ENCODE measurements around the gene NR2C2. TPM values are rescaled to one million over a fixed set of nuclear protein-coding genes. Genes with fewer than 3 reads are reported as not detected.

Gene NR2C2
- polyA plus RNA-seq, 1 donor: 51.0 TPM

DNA sequence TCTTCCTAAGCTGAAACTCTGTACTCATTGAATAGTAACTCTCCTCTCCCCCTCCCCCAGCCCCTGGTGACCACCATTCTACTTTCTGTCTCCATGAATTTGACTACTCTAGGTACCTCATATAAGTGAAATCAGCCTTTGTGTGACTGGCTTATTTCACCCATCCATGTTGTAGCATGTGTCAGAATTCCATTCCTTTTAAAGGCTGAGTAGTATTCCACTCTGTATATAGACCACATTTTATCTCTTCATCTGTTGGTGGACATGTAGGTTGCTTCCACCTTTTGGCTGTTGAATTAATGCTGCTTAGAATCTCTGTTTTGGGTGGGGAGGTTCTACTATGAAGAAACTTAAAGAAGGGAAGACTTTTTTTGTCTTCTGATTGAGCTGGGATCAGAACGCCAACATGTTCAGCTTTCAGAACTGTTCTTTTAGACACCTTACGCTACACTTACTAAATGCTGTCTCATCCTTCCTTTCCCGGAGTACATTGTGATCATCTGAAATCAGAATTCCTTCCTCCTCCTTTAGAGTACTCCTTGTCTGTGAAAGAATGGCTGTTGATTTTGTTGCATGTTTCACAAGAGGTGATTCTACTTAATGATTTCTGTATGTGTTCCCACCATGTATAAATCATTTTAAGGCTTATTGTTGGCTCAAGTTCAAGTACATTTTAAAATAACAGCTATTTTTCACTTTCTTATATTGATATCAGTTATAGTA is 67.4 kb downstream of the NR2C2 start:
- H3K4me1 ChIP-seq (ENCODE audit: control insufficient read depth, insufficient read depth, low read length): peaks cover 3% of the 10 kb centered on the region
- H3K4me3 ChIP-seq (ENCODE audit: low read length): no peak overlapping the region
- H3K9me3 ChIP-seq (ENCODE audit: control insufficient read depth, low read depth, low read length): no peaks in the 10 kb centered on the region
- H3K27ac ChIP-seq (ENCODE audit: low read length): no peak overlapping the region
- peaks cover 58% of the 10 kb centered on the region for H3K36me3 ChIP-seq (ENCODE audit: control insufficient read depth, insufficient read depth, low read length)
- H3K27me3 ChIP-seq (ENCODE audit: control insufficient read depth, insufficient read depth, low read length): no peaks in the 10 kb centered on the region
- no peak for DNase-seq
- 100% methylated on average over 1 of the region's 3 CpGs for WGBS (ENCODE audit: insufficient coverage, low lambda C conversion rate)

DNA sequence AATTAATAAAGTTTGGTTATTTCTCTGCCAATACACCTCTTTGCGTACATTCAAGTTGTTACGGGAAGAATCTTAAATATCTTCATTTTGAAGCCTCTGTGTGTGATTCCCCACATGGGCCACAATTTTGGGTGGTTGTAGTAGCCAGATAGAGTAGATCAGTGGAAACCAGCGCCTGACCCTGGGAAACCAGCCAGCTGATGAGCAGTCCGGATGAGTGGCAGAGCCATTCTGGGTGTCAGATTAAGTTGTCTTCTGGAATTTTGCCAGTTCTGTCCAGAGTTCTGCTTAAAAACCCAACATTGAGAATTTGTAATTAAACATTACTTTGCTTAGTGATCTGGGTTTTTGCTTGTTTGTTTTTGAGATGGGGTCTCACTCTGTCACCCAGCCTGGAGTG is 68.1 kb downstream of the NR2C2 start:
- Histone ChIP-seq H3K36me3 (ENCODE audit: control insufficient read depth, insufficient read depth, low read length) (peaks cover 57% of the 10 kb centered on the region), H3K4me1 (ENCODE audit: control insufficient read depth, insufficient read depth, low read length) (peaks cover 3% of the 10 kb centered on the region), H3K4me3 (ENCODE audit: low read length) (no peak overlapping the region), H3K27me3 (ENCODE audit: control insufficient read depth, insufficient read depth, low read length) (no peaks in the 10 kb centered on the region), H3K9me3 (ENCODE audit: control insufficient read depth, low read depth, low read length) (no peaks in the 10 kb centered on the region), H3K27ac (ENCODE audit: low read length) (no peak overlapping the region)
- DNase-seq: no peak
- no CpG with 5 or more reads among the region's 4 CpGs for WGBS (ENCODE audit: insufficient coverage, low lambda C conversion rate)

DNA sequence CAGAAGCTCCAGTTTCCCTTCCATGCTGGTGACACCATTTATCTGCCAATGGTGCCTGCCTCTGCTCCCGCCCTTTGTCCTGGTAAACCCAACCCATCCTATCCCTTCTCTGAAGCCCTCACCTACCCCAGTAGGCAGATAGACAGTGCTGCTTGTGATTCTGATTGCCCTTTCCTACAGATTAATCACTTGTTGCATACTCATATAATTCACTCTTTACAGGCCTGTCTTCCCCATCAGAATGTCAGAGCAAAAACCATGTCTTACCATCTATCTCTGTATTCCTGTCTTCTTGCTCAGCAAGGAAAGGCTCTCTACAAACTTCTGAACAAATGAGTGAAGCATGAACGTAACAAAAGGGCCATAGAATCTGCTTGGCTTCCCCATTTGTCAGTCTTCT is 69.8 kb downstream of the NR2C2 start:
- Histone ChIP-seq H3K27ac (ENCODE audit: low read length) (no peak overlapping the region), H3K4me3 (ENCODE audit: low read length) (no peak overlapping the region), H3K36me3 (ENCODE audit: control insufficient read depth, insufficient read depth, low read length) (peaks cover 74% of the 10 kb centered on the region), H3K9me3 (ENCODE audit: control insufficient read depth, low read depth, low read length) (no peaks in the 10 kb centered on the region), H3K4me1 (ENCODE audit: control insufficient read depth, insufficient read depth, low read length) (peaks cover 3% of the 10 kb centered on the region), H3K27me3 (ENCODE audit: control insufficient read depth, insufficient read depth, low read length) (no peaks in the 10 kb centered on the region)
- DNase-seq: no peak
- WGBS (ENCODE audit: insufficient coverage, low lambda C conversion rate): no CpG with 5 or more reads among the region's 2 CpGs

DNA sequence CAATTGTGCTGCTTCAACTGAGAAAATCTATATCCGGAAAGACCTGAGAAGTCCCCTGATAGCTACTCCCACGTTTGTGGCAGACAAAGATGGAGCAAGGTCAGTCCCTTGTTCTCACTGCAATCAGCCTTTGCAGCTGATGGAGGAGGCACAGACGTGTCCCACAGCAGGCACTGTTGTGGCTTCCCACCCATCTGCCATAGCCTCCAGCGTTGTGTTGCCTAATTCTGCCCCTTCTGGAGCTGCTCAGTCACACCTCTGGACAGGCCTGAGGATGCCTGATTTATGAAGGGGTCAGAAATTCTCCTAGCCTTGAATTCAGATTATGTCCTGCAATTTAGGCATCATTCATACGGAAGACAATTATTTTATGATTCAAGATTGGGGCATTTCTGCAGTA is 75.9 kb downstream of the NR2C2 start:
- 83% methylated on average over 1 of the region's 5 CpGs for WGBS (ENCODE audit: insufficient coverage, low lambda C conversion rate)
- Histone ChIP-seq H3K9me3 (ENCODE audit: control insufficient read depth, low read depth, low read length) (no peaks in the 10 kb centered on the region), H3K4me3 (ENCODE audit: low read length) (no peak overlapping the region), H3K27me3 (ENCODE audit: control insufficient read depth, insufficient read depth, low read length) (no peaks in the 10 kb centered on the region), H3K36me3 (ENCODE audit: control insufficient read depth, insufficient read depth, low read length) (peaks cover 82% of the 10 kb centered on the region), H3K27ac (ENCODE audit: low read length) (no peak overlapping the region), H3K4me1 (ENCODE audit: control insufficient read depth, insufficient read depth, low read length) (no peaks in the 10 kb centered on the region)
- DNase-seq: no peak

DNA sequence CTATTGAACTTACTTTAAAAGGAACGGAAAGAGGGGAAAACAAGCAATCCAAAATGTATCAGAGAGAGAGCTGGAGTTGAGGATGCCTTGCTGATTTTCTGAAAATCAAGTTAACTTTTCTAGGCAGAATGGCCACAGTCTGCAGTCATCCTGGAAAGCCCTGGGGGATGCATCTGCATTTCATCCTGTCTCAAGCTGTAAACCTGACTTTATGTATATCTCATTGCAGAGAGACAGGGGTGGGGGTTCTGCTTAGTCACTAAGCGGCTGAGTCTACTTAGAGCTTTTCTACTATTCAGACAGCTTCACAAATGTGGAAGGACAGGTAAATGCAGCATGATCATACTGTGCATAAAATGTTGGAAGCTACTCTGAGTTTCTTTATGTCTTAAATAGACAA is 76.3 kb downstream of the NR2C2 start:
- H3K36me3 ChIP-seq (ENCODE audit: control insufficient read depth, insufficient read depth, low read length): peaks cover 83% of the 10 kb centered on the region
- no CpG with 5 or more reads among the region's 2 CpGs for WGBS (ENCODE audit: insufficient coverage, low lambda C conversion rate)
- no peak overlapping the region for H3K4me3 ChIP-seq (ENCODE audit: low read length)
- H3K27me3 ChIP-seq (ENCODE audit: control insufficient read depth, insufficient read depth, low read length): no peaks in the 10 kb centered on the region
- no peaks in the 10 kb centered on the region for H3K9me3 ChIP-seq (ENCODE audit: control insufficient read depth, low read depth, low read length)
- DNase-seq: no peak
- no peaks in the 10 kb centered on the region for H3K4me1 ChIP-seq (ENCODE audit: control insufficient read depth, insufficient read depth, low read length)
- no peak overlapping the region for H3K27ac ChIP-seq (ENCODE audit: low read length)

DNA sequence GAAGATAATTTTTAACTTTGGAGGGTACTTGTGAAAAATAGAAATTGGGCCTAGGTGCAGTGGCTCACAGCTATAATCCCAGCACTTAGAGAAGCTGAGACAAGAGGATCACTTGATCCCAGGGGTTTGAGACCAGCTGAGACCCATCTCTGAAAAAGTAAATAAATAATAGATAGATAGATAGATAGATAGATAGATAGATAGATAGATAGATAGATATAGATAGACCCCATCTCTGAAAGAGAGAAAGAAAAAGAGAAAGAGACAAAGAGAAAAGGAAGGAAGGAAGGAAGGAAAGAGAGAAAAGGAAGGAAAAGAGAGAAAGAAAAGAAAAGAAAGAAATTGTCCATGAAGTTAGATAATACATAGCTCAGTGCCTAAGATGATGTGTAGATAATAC is 82.2 kb downstream of the NR2C2 start:
- H3K27ac ChIP-seq (ENCODE audit: low read length): no peak overlapping the region
- H3K27me3 ChIP-seq (ENCODE audit: control insufficient read depth, insufficient read depth, low read length): no peaks in the 10 kb centered on the region
- H3K9me3 ChIP-seq (ENCODE audit: control insufficient read depth, low read depth, low read length): no peaks in the 10 kb centered on the region
- no peak for DNase-seq
- H3K36me3 ChIP-seq (ENCODE audit: control insufficient read depth, insufficient read depth, low read length): peaks cover 85% of the 10 kb centered on the region
- H3K4me1 ChIP-seq (ENCODE audit: control insufficient read depth, insufficient read depth, low read length): no peaks in the 10 kb centered on the region
- no peak overlapping the region for H3K4me3 ChIP-seq (ENCODE audit: low read length)

DNA sequence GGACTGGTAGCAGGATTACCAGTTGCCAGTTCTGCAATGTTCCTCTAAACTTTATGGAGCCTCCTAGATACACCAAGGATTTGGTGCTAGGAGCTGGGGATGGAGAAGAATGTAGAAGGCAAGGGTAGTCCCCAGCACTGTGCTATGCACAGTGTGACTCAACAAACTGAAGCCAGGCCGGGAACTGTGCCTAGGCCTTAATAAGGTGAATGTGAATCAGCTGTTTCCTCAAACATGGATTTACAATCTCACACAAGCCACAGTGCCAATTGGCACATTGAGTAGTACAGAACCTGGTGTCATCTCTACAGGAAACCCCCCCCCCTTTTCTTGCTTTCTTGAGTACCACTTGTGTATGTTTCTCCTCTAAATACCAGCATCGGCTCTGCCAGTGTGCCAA is 85.3 kb downstream of the NR2C2 start:
- peaks cover 81% of the 10 kb centered on the region for H3K36me3 ChIP-seq (ENCODE audit: control insufficient read depth, insufficient read depth, low read length)
- no peaks in the 10 kb centered on the region for H3K9me3 ChIP-seq (ENCODE audit: control insufficient read depth, low read depth, low read length)
- no peak overlapping the region for H3K4me3 ChIP-seq (ENCODE audit: low read length)
- no peak for DNase-seq
- WGBS (ENCODE audit: insufficient coverage, low lambda C conversion rate): no CpG with 5 or more reads among the region's 2 CpGs
- no peak overlapping the region for H3K27ac ChIP-seq (ENCODE audit: low read length)
- H3K27me3 ChIP-seq (ENCODE audit: control insufficient read depth, insufficient read depth, low read length): no peaks in the 10 kb centered on the region
- H3K4me1 ChIP-seq (ENCODE audit: control insufficient read depth, insufficient read depth, low read length): no peaks in the 10 kb centered on the region

DNA sequence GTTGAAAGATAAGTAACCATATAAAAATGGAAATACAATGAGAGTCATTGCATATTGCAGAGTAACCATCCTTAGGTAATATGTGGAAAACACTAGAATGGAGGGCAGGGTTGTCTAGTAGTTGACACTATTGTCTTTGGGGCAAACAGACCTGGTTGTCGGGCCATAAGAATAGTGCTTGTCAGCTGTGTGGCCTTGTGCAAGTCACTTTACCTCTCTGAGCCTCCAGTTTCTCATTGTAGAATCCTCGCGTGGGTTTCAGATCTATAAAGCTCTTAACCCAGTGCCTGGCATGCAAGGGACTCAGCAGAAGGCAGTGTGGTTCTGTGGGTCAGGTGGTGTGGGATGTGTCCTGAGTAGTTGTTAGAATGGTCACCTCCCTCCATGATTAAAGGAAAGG is 85.7 kb downstream of the NR2C2 start:
- H3K4me1 ChIP-seq (ENCODE audit: control insufficient read depth, insufficient read depth, low read length): no peaks in the 10 kb centered on the region
- no peak overlapping the region for H3K27ac ChIP-seq (ENCODE audit: low read length)
- no peaks in the 10 kb centered on the region for H3K9me3 ChIP-seq (ENCODE audit: control insufficient read depth, low read depth, low read length)
- no peak overlapping the region for H3K4me3 ChIP-seq (ENCODE audit: low read length)
- WGBS (ENCODE audit: insufficient coverage, low lambda C conversion rate): no CpG with 5 or more reads among the region's 3 CpGs
- no peak for DNase-seq
- no peaks in the 10 kb centered on the region for H3K27me3 ChIP-seq (ENCODE audit: control insufficient read depth, insufficient read depth, low read length)
- H3K36me3 ChIP-seq (ENCODE audit: control insufficient read depth, insufficient read depth, low read length): peaks cover 82% of the 10 kb centered on the region

DNA sequence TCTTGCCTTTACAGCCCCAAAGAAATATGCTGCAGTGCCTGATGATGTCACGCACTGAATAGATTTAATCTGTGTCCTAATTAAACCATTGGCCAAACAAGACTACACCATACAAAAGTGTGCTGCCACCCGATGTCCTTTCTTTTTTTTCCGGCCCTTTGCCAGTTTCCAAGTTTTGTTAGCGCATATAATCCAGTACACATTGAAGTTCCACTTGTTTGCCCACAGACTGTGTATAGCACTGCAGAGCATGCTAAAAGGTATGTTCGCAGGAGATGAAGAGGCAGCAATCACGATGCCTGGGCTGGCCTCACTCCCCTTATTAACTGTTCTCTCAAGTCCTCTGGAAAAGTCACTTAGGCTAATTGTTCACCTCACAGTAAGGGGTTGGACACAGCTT is 90.9 kb downstream of the NR2C2 start:
- 100% methylated on average over 1 of the region's 6 CpGs for WGBS (ENCODE audit: insufficient coverage, low lambda C conversion rate)
- Histone ChIP-seq H3K27ac (ENCODE audit: low read length) (no peak overlapping the region), H3K4me1 (ENCODE audit: control insufficient read depth, insufficient read depth, low read length) (no peaks in the 10 kb centered on the region), H3K9me3 (ENCODE audit: control insufficient read depth, low read depth, low read length) (no peaks in the 10 kb centered on the region), H3K36me3 (ENCODE audit: control insufficient read depth, insufficient read depth, low read length) (peaks cover 76% of the 10 kb centered on the region), H3K4me3 (ENCODE audit: low read length) (no peak overlapping the region), H3K27me3 (ENCODE audit: control insufficient read depth, insufficient read depth, low read length) (no peaks in the 10 kb centered on the region)
- DNase-seq: no peak

DNA sequence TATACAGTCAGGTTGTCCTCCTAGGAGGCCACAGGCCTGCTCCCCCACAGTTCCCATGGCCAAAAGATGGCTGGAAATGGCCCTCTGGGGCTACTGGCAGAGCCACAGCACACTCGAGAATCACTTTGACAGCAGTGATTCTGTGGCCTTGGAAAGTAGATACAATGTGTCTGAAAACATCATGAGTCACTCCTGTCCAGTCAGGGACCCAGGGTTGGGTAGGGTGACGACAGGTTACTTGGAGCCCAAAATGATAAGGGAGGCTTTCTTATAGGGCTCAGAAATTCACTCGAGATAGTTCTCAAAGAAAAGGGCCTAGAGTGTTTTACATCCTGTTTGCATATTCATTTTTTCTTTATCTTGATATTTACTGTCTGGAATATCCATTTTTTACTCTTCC is 93.5 kb downstream of the NR2C2 start:
- Histone ChIP-seq H3K4me3 (ENCODE audit: low read length) (no peak overlapping the region), H3K27me3 (ENCODE audit: control insufficient read depth, insufficient read depth, low read length) (no peaks in the 10 kb centered on the region), H3K4me1 (ENCODE audit: control insufficient read depth, insufficient read depth, low read length) (no peaks in the 10 kb centered on the region), H3K27ac (ENCODE audit: low read length) (no peak overlapping the region), H3K36me3 (ENCODE audit: control insufficient read depth, insufficient read depth, low read length) (peaks cover 82% of the 10 kb centered on the region), H3K9me3 (ENCODE audit: control insufficient read depth, low read depth, low read length) (no peaks in the 10 kb centered on the region)
- no peak for DNase-seq
- WGBS (ENCODE audit: insufficient coverage, low lambda C conversion rate): no CpG with 5 or more reads among the region's 3 CpGs

DNA sequence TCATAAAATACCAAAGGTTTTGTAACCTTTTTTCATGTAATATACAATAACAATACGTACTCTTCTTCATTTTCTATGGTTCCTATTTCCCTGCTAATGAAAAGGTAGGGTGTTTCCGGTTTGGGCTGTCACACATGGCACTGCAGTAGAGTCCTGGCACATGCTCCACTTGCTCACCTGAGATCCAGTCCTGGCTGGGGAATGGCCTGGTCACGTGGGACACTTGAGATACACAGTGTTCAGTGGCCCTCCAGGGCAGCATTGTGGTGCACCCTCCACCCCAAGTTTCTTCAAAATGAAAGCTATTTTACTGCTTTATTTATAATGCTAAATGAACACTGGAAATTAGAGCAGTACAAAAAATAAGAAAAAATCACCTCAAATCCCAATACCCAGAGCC is 94.6 kb downstream of the NR2C2 start:
- no peak overlapping the region for H3K4me3 ChIP-seq (ENCODE audit: low read length)
- H3K4me1 ChIP-seq (ENCODE audit: control insufficient read depth, insufficient read depth, low read length): no peaks in the 10 kb centered on the region
- 100% methylated on average over 1 of the region's 3 CpGs for WGBS (ENCODE audit: insufficient coverage, low lambda C conversion rate)
- H3K36me3 ChIP-seq (ENCODE audit: control insufficient read depth, insufficient read depth, low read length): peaks cover 87% of the 10 kb centered on the region
- H3K9me3 ChIP-seq (ENCODE audit: control insufficient read depth, low read depth, low read length): no peaks in the 10 kb centered on the region
- no peak overlapping the region for H3K27ac ChIP-seq (ENCODE audit: low read length)
- H3K27me3 ChIP-seq (ENCODE audit: control insufficient read depth, insufficient read depth, low read length): no peaks in the 10 kb centered on the region
- no peak for DNase-seq

All from large intestine (tissue), 3 donors.